HG03139 (cell line): ENCODE results near the gene PLPP7.
"Not testable (repeated sequence)": the region's sequence is repeated elsewhere in the genome, so short reads cannot be mapped to it uniquely, and the experiment has no call there.

ENCODE experiments used
- ATAC-seq: cut with Tn5 transposase; IDR thresholded peaks from one replicate; pipeline ENCODE4 v1.9.1; 2021; ENCODE audit not compliant: unreplicated experiment

The PLPP7 gene

DNA sequence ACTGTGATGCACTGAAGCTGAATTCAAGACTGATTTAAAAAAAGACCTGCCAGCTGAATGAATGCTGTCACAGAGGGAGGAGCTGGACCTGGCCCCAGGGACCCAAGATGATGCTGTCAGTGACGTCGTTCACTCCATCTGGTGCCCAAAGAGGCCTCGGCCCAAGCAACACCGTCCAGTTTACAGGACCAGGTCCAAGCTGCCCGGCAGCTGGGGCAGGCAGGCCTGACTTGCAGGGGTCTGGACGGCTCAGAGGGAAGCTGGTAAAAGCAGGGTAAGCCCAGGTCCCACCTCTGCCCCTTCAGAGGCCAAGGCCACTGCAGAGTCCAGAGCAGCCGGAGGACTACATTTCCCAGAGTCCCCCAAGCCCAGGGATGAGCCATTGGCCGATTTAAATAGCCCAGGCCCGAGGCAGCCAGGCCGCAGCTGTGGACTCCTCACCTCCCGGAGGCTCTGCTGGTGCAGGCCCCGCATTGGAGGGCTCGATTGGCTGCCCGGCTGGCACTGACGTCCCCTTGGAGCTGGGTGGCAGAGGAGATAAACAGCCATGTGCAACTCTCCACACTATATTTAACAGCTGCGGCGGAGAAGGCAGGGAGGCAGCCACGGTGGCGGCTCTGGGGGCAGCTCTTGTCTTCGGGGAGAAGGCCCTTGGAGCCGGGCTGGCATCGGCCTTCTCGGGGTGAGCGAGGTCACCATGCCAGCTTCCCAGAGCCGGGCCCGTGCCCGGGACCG, at the start of gene PLPP7:
TSS of gene PLPP7 (plus strand) at position 423 of the 735 bp plus-strand sequence. CDS start at position 698, 275 bp downstream.
- ATAC-seq: no peak

DNA sequence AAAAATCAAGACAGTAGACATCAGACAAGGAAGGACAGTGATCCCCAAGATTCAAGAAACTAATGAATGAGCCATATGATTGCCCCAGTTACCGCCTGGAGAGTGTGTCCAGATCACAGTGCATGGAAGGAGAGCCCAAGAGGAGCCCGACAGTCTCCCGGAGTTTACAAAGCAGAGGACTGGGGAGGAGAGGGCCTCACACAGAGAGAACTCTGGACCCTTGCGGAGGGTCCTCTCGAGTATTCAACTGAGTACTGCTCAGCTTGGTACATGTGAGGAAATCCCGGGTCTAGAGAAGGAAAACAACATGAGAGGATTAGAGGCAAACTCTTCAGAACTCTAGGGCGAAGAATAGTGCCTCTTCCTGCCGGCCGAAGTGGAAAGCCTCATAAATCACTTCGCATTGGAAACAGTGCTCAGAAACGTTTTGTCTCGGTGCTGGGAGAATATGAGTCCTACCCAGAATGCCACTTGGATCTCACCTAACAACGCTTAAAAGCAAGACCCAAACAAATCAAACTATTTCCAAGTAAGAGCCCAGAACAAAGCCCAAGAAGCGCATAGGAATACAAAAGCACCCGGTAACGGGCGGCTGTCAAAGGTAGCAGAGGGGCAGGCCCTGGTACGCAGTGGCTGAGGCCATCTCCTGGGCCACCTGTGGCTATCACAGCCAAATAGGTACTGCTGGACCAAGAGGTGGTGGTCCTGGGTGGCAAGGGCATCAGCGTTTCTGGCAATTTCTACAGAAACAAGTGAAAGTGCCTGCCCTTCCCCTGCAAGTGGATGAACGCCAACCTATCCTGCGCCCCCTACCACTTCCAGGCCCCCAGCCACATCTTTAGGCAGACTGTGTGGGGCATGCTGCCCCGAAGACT, 49.2 kb upstream of the PLPP7 start:
- ATAC-seq: no peak

DNA sequence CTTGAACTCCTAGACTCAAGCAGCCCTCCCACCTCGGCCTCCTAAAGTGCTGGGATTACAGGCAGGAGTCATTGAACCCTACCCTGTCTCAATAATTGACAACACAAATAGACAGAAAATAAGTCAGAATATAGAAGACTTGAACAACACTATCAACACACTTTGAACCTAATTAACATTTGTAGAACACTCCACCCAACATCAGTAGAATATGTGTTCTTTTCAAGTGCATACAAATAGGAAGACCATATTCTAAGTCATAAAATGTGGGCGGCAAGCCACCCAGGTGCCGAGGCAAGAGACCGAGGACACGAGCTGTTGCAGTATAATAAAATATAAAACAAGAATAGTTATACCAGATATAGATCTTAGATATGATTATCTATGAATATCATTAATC, 45.2 kb upstream of the PLPP7 start:
- ATAC-seq: not testable (repeated sequence)

DNA sequence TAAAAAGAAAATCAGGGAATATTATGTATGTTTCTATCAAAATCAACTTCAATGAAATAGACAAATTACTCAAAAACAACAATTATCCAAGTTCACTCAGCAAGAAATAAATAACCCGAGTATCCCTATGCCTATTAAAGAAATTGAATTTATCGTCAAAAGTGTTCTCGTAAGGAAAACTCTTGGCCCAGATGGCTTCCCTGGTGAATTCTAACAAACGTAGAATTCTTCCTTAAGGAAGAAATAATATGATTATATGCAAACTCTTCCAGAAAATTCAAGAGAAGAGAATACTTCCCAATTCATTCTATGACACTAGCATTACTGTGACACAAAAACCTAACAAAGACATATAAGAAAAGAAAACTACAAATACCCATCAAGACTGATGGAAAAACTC, 42.9 kb upstream of the PLPP7 start:
- ATAC-seq: no peak

DNA sequence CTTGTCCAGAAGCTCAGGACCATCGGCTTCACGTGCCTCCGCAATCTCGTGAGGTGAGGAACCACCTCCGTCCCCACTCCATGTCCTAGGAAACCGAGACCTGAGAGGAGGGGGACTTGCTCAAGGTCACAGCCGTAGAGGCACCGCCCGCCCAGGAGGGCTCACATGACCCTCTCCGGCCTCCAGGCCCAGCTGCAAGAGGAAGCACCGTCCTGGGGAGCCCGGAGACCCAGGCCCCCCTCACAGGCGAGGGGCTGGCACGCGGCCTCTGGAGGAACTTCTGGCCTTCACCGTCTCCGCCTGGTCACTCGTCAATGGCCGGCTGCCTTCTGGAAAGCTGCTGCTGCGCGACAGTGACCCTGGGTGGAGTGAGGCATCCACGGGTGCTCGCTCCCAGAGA, 37.4 kb upstream of the PLPP7 start:
- ATAC-seq: no peak

DNA sequence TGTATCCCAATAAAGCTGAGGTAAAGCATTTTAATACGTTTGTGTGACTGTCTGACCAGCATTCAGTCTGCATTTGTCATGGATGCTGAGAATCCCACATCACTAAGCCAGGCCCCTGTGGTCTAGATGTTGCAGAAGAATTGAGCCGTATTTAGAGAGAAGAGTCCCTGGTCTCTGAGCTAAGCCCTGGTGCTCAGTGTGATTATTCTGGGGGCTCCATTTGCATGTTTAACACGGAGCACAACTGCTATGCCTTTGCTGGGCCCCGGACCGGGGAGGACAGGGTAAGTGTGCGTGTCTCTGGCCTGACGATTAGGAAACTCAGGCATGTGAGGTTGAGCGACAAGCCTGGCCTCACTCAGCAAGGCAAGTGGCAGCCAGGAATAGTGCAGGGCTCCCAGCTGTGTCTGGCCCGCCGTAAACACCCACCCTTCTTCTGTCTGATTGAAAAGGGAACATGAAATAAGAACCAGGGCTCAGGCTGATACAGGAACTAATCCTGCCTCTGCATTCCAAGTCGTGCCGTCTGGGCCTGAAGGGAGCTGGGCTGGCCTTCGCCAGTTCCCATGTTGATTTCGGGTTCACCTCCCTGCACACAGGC, 35.5 kb upstream of the PLPP7 start:
- no peak for ATAC-seq

DNA sequence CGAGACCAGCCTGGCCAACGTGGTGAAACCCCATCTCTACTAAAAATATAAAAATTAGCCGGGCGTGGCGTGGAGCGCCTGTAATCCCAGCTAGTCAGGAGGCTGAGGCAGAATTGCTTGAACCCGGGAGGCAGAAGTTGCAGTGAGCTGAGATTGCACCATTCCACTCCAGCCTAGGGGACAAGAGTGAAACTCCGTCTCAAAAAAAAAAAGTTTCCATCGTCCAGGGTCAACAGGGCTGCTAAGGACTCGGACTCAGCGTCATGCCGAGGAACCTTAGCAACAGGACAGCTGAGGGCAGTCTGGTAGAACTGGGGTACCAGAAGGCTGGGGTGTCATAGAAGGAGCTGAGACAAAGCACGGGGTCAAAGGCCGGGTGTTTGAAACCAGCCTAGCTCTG, 34.9 kb upstream of the PLPP7 start:
- no peak for ATAC-seq

DNA sequence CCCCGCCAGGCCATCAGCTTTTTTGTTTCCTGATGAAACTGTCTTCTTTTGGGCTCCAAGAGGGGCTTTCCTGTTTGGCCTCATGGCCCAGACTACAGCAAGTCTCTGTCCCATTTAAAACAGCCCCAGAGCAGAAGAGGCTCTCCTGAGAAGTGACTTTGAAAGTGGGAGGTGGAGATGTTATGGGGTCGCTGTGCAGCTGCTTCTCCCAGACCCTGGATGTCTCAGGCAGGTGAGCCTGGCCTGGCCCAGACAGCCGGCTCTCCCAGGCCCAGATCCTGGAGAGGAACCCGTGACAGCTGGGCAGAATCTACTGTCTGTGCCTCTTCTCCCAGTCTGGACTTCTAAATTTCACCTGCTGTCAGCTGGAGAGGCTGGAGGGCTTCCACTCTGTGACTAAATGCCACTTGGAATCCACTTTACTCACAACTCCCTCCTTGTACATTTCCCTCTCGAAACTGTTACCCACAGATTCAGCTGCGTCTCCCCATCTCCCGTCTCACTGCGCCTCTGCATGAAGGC, 33.8 kb upstream of the PLPP7 start:
- ATAC-seq: no peak

DNA sequence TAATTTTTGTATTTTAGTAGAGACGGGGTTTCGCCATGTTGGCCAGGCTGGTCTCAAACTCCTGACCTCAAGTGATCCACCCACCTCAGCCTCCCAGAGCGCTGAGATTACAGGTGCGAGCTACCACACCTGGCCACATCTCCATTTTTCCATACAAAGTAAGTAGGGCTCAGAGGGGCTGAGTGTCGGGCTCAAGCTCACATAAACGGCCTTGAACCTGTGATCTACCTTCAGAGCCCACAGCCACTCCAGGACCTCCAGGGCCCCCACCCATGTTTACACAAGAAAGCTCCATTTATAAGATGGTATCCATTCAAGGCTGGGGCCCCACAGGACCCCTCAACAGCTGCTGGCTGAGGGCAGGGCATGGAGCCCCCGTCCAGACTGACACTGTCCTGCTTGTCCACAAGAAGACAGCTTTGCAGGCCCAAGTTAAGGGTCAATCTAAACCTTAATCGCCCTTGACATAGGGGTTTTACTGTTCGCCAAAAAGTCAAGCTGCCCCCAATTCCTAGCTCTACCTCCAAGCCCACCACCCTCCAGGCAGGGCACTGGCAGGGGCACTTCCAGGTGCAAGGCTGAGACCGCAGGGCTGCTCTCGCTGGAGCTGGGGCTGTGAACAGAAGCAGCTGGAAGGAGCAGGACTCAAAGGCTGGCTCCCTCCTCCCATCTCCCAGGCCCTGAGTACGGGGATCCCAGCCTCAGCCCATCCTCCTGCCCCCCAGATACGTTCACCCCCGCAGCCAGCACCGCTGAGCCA, 32.1 kb upstream of the PLPP7 start:
- no peak for ATAC-seq

DNA sequence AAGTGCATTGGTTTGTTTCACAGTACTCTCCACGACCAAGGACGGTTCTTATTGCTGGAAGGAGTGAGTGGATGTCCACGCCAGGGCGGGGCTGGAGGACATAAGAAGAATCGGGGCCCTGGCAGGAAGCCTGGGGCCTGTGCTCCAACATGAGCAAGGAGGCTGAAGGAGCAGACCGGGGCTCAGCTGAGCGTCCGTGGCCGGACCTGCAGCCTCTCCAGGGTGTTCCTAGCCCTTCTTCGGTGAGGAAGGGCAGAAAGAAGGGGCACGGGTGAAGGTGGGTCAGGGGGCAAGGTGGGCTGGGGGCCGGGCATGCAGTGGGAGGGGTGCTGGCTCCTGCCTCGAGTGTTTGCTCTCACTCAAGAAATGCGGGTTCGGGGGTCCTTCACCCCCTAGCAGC, 31.3 kb upstream of the PLPP7 start:
- no peak for ATAC-seq

DNA sequence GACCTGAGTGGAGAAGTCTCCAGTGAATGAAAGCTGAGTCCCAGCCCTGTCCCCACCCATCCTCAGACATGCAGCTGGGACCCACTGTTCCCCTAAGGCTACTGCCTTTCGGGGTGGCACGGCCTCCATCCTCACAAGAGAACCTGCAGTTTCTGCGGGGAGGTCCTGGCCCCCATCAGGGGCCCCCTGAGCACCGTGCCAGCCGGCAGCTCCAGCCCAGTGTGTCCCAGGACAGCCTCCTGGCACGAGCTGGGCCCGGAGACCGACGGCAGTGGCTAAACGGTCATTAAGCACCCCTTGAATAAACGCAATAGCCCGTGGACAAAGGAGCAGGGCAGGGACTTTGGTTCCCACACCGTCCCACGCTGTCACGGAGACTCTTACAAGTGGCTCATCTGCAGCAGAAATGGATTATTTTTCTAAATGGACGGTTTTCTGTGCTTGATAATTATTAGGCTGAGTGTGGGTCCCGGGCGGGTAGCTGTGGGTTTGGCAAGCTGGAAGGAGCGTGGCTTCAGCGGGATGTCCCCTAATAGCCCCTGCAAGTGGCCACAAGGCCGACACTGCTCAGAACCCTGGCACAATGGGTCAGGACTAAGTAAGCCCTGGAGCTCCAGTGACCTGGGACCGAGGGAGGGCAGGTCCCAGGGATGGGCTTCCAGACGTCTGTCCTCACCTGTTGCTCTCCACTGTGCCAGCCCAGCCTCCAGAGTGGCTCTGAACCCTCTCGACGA, 30.7 kb upstream of the PLPP7 start:
- ATAC-seq: no peak

DNA sequence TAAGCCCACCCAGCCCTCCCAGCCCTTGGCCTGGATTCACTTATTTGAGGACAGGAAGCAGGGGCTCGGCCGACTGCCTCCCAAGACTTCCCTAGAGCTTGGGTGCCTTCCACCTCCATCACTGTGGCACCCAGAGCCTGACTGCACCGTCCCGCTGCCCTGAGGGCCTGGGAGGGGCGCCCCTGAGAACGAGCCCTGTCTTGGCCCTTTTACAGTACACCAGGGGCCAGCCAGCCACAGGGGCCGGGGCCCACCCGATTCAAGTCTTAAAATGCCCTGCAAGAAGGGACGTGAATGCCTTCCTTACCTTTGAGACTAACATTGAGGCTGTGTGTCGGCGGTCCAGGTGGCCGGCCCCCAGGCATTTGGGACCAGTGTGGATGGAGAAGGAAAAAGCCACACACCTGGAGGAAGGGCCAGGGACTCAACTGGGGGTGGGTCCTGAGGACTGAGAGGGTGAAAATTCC, 30.1 kb upstream of the PLPP7 start:
- no peak for ATAC-seq

DNA sequence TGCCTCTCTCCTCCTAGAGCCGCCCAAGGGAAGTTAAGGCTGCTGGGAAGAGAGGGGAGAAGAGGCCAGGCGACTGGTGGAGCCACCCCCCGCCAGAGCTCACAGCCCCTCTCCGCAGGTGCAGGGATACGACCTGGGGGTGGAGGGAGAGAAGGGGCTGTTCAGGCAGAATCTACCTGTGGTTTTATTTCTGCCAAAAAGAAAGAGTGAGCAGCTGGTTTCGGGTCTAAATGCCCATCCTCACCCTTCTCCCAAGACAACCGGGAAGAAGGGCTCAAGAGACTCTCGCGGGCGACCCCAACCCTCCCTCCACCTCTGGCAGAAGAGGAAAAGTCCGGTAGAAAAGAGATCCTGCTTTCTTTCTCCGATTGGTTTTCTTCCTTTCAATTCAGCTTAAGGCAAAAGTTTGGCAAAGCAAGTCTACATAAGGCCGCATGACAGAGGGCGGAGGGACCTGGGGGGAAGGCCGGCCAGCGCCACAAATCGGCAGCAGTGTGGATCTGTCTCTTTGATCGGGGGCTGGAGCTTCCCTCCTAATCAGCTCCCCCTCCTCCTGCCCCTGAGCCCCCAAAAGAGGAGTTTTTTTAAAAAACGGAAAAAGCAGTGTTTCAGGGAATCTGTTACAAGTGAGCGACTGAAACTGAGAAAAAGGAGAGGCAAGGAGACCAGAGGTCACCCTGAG, 29.5 kb upstream of the PLPP7 start:
- no peak for ATAC-seq

DNA sequence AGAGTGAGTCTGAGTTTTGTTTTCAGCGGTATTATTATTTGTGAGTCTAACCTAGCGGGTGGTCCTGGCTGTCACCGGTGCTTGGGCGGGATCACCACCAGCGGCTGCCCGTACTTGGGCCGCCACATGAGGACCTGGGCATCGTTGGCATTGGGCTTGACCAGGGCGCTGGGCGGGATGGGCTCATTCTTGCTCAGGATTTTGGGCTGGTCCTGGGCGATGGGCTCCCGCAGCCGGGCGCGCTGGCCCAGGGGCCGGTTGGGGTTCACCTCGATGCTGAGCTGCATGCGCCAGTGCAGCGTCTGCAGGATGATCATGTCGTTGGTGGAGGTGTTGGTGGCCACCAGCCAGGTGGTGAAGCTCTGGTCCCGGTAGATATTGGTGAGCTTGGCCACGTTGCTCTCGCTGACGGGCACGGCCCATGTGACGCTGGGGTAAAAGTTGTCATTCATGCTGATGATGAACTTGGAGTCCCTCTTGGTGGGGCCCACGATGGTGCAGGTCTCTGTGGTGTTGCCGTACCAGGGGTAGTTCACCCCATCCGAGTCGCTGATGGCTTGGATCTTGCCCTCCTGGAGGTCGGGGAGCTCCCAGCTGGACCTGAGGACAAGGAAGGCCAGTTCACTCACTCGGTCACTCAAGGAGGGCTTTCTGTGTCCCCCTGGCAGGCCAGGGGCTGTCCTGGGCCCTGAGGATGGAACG, 28.6 kb upstream of the PLPP7 start:
- no peak for ATAC-seq

DNA sequence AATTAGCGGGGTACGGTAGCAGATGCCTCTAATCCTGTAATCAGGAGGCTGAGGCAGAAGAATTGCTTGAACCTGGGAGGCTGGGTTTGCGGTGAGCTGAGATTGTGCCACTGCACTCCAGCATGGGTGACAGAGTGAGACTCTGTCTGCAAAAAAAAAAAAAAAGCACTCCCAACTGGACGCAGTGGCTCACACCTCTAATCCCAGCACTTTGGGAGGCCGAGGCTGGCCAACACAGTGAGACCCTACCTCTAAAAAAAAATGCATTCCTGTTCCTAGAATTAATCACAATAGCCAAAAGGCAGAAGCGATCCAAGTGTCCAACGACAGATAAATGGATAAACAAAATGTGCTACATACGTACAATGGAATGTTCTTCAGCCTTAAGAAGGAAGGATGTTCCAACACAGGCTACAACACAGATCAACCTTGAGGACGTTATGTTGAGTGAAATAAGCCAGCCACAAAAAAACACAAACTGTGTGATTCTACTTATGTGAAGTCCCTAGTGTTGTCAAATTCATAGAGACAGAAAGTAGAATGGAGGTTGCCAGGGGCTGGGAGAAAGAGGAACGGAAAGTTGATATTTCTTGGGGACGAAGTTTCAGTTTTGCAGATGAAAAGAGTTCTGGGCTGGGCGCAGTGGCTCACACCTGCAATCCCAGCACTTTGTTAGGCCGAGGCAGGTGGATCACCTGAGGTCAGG, 27.0 kb upstream of the PLPP7 start:
- ATAC-seq: peak; percentile 42

DNA sequence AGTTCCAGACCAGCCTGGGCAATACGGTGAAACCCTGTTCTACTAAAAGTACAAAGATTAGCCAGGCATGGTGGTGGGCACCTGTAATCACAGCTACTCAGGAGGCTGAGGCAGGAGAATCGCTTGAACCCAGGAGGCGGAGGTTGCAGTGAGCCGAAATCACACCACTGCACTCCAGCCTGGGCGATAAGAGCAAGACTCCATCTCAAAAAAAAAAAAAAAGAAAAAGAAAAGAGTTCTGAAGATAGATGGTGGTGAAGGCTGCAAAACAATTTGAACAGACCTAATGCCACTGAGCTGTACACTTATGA, 26.5 kb upstream of the PLPP7 start:
- ATAC-seq: not testable (repeated sequence)

DNA sequence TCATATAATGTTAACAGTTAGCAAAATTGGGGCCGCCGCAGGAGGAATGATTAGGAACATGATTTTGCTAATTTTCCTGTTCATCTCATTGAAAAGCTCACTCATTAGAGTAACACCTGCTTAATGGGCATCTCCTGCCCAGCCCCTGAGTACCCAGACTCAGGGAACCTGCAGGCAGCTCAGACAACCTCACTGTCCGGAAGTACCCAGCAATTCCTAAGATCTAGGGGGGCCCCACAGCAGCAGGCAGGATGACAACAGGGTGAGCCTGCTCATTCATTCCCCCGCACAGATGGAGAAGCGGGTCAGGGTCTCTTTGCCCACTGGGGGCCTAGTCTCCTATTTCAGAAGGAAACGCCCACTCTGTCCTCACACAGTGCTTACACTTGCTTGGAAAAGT, 25.8 kb upstream of the PLPP7 start:
- no peak for ATAC-seq

DNA sequence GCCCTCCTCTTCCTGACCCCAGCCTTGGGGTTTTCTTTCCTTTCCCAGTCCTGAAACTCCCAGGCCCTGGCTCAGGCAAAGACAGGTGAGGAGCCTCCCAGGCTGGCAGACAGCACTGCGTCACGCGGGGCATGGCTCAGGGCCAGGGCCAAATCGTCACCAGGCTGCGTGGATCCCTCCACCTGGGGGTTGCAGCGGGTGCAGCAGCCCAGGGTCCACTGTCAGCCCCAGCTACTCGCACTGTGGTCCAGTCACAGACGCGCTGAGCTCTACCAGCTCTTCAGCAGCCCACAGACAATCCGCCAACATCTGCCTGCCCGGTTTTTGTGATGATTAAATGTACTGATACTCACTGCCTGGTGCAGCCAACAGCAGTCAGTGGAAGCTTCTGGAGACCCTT, 25.3 kb upstream of the PLPP7 start:
- no peak for ATAC-seq
